HG03457 (cell line): ENCODE data around the gene SERPINA5.

Source experiments
- ATAC-seq: cut with Tn5 transposase; IDR thresholded peaks from one replicate; pipeline ENCODE4 v1.9.1; 2021; ENCODE audit warnings: moderate number of reproducible peaks; ENCODE audit not compliant: unreplicated experiment

Gene SERPINA5, protein sequence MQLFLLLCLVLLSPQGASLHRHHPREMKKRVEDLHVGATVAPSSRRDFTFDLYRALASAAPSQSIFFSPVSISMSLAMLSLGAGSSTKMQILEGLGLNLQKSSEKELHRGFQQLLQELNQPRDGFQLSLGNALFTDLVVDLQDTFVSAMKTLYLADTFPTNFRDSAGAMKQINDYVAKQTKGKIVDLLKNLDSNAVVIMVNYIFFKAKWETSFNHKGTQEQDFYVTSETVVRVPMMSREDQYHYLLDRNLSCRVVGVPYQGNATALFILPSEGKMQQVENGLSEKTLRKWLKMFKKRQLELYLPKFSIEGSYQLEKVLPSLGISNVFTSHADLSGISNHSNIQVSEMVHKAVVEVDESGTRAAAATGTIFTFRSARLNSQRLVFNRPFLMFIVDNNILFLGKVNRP

DNA sequence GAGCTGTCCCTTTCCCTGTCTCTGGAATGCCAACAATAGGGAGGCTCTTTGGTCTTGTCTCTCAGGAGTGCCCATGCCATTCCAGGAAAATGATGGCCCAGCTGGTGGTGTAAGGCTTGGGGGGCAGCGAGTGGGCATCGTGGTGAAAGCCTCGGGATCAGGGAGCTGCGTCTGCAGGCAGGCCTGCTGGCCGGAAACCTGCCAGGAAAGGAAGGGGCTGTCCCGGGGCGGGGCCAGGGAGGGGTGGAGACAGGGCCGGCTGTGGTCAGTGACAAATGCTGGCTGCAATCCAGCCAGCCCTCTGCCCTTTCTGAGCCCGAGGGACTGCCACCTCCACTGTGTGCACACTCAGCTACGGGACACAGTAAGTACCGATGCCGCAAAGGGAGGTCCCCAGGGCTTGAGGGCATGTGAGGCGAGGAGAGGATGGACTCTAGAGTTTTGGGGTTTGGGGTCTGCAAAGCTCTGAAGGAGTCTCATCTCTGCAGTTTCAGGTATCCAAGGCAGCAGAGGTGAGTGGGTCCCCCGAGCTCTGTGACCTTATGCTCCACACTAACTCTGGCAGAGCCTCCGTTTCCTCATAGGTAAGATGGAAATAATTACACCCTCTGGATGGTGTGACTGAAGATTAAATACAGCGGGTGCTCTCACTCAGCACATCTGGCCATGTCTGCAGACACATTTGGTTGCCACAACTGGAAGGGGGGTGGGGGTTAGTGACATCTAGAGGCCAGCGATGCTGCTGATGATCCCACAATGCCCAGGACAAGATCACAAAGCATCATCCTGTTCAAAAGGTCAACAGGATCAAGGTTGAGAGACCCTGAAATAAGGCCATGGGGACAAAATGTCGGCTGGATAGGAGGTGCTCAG, at the start of gene SERPINA5:
Gene SERPINA5, plus strand, starts transcription at position 300 of the 873 bp plus-strand sequence. CDS start 5,937 bp downstream, outside the sequence.
- ATAC-seq = no peak

DNA sequence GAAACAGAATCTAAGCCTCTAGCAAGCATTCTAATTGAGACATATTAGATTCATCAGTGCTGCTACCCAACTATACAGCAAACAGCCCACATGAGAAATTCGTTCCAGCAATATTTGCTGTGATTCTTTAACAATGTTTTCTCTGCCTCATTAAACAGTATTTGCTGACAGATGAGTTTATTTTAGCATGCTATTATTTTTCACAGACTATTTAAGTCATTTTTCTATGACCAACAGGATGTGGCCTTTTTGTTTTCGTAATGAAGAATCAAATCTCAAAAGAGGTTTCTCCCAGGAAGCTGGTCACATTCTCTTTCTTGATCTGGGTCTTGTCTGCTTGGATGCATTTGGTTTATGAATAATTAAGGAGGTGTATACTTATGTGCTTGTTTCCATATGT, 48.8 kb upstream of the SERPINA5 start:
- no peak for ATAC-seq

DNA sequence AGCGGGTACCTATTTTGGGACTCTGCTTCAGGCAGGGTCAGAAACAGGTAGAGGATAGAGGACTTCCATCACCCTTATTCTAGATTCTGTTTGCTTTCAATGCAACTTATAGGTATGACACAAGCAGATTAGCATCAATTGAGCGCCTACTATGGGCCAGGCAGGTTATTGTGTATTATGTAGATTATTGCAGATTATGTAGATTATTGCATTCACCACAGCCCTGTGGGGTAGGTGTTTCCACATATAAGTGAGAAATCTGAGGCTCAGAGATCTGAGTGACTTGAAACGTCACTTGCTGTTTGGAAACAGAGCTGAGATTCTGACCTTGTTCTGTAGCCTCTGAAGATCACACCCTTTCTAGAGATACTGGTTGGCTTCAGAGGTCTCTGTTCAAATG, 45.7 kb upstream of the SERPINA5 start:
- no peak for ATAC-seq

DNA sequence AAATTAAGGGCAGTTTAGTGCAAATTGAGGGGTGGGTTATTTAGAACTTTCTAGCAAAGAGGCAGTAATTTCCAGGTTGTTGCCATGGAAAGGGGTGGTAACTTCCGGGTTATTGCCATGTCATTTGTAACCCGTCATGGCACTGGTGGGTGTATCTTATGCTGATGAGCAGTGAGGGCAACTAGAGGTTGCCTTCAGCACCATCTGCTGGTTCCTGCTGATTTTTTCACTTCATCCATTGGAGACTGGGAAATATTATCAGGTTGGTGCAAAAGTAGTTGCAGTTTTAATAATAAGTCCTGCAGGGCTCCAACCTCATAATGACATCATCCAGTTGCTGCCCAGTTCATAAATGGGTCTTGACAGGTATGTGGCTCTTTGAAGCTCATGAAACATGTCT, 44.4 kb upstream of the SERPINA5 start:
- ATAC-seq = no peak

DNA sequence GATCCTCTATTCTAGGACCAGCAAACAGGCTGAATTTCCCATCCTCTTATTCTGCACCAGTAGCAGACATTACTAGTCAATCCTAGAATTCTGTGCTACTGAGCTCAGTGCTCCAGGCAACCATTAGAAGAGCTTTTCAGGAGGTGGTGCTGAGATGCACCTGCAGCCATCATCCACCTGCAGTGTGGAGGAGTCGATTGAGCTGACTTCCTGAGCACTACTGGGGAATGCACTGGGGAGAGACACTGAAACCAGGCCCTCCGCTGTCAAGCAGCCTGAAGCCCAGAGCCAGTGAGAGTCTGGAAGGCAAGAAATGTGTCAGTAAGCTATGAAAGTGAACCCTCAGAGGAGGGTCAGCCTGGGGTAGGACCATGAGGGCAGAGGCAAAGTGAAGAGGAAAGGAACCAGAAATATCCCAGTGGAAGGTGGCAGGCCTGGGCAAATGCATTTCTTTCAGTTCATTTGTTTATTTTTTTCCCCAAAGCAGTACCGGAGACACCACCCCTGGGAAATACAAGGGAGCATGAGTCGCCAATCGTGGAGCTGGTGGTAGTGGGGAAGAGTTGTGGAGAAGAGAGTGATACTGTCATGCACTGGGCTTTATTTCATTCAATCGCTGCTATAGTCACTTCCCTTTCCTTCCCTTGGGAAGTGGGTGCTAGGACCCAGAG, 43.0 kb upstream of the SERPINA5 start:
- ATAC-seq = no peak

DNA sequence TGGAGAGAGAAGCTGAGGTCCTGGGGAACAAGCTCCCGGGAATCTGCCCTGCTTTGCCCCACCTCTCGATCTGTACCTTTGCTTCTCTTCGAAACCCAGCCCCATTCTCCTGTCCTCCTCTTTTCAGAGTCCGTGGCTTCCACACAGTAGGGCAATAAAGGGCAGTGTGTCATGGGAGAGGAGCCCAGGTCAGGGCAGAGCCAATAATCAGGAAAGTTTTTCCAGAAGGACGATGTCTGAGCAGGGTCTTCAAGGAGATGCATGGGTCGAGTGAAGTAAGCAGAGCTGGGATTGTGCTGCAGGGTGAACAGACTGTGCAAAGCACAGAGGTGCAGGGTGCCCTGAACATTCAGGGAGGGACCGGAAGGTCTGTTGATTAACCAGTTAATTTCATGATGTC, 42.0 kb upstream of the SERPINA5 start:
- ATAC-seq = no peak

DNA sequence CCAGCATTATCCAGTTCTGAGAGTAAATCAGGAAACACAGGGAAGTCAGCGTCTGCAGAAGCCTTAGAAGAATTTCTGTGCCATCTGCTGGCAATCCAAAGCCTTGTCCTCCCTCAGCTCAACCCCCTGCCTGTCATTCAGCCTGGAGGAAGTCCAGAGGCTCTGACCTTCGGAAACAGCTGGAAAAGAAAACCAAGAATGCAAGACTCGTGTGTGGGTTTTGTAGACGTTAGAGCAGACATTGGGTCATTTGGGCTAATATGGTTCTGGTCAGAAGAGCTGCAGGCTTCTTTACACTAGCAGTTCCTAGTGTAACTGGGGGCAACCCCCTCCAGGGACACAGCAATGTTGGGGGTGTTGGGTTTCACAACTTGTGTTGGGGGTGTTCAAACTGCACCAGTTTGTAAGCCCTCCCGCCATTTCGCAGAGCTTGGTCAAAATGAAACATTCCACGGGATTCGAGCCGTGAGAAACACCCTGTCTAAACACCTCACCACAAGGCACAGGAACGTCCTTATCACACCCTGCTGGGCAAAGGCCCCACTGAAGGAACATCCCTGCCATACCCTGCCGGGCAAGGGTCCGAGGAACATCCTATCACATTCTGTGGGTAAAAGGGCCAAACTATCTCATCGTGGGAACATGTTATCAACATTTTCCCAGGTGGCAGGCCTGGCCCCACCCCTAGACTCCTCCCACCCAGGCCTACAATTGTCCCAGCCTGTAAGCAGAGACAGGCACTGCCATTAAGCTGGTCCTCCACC, 41.0 kb upstream of the SERPINA5 start:
- ATAC-seq = no peak

DNA sequence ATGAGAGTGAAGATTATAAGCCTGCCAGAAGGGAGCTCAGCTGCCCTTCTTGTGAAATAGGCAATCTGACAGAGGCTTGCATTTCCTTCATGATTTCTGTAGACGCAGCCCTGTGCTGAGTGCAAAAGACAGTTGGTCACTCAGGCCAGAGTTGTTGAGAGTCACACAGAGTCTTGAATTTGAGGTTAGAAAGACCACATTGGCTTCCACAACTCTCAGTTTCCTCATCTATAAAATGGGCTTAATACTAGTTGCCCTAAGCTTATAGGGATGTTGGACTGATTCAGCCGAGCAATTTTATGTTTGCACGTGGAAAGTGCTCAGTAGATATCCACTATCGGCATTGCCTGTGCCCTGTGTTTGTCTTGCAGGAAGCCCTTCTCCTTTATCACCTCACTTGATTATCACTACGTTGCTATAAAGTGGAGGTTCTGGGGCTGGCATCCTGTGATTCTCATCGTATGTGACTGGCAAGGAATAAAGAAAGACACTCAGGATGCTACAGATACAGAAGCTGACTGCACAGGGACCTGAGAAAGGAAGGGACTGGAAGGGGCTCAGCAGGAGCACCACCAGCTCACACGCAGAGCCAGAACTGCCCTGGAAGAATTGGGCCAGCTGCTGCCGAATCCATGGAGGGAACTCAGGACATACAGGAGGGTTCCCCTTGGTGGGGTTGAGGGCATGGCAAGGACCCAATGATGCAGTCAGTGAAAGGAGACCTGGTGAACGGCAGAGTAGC, 39.8 kb upstream of the SERPINA5 start:
- ATAC-seq = no peak

DNA sequence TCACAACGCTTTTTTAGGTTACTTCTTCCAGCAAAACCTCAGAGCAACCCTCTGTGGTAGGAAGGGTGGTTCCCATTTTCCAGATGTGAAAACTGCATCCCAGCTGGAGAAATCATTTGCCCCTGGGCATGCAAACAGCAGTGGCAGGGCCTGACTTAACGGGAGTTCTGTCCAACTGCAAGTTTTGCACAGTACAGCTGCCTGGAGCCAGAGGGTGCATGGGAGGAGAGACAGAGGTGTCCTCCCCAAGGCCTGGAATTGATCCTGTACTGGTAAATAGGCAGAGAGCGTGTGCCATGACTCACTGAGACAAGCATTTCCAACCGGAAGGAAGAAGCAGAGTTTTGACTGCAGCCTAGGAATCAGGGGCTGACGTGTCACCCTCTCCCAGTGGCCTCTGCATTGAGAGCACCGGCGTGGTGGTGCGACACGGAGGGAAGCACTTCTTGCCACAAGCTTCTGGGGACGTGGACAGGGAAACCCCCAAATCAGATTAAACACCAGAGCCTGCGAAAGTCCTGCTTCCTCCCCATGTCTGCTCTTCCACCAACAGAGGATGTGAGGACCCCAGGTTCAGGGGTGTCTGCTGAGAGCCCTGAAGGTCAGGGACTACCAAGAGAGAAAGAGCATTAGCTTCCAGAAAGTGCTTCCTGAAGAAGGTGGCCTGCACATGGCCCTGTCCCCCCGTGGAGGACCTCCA, 39.0 kb upstream of the SERPINA5 start:
- ATAC-seq = no peak

DNA sequence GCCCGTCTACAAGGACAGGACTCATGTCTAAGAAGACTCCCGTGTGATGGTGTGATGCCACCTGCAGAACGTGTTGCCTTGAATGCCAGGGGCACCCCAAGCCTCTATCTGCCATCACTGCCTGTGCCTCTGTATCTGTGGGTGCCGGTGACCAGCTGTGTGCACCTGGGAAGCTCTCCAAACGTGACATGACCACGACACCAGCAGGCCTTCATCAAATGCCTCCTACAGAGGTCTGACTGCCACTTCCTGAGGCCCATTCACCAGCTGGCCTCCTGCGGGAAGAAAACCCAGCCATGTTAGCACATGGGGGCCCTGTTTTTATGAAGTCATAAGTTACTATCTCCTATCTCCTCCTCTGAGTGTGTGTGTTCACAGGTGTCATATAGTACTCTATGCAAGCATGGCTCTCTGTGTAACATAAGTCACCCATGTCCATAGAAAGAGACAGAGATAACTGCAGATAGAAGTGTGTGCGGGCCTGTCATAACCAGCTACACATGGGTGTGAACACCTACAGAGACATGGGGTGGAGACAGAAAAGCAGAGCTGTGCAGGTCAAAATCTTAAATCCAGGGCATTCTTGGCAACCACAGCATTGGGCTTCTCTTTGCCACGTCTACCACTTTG, 38.3 kb upstream of the SERPINA5 start:
- no peak for ATAC-seq

DNA sequence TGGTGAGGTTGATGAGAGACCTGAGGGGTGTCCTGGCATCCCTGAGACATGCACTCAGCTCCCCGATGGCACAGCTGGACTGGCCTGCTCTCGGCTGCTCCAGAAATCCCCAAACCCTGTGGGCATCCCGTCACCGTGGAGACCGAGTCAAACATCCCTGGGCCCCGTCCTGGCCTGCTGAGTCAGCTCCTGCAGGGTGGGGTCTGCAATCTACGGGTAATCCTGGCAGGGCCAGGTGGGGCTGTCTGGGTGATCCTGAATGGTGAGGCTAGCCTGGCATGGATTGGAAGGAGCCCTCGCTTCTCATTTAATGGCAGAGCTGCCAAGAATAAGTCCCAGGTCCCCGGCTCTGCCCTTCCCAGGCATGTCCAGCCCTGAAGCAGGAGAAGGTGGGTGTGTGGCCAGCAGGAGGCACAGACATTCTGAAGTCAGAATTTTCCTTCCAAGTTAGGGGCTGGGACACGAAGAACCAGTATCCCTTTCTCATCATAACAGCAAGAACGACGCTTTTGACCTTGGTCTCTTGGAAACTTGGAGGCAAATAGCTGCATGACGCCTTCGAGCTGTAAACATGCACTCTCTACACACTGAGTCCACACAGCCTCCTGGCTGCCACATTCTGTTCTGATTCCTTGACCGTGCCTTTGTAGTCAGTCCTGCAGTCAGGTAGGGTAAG, 37.6 kb upstream of the SERPINA5 start:
- ATAC-seq = no peak

DNA sequence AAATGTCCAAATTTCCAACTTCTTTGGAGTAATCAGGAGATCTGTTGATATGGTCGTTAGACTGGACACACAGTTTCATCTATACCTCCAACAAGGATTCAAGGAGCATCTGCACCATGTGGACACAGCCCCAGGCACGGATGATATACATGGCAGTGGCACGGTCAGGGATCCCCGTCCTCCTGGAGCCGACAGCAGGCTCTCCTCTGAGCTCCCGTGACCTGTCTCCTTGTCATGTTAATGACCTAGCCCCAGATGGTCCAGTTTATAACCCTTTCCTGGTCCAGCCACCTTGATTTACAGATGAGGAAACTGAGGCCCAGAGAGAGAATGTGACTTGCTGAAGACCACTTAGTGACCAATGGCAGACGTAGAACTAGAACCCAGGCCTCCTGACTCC, 36.5 kb upstream of the SERPINA5 start:
- ATAC-seq = no peak

DNA sequence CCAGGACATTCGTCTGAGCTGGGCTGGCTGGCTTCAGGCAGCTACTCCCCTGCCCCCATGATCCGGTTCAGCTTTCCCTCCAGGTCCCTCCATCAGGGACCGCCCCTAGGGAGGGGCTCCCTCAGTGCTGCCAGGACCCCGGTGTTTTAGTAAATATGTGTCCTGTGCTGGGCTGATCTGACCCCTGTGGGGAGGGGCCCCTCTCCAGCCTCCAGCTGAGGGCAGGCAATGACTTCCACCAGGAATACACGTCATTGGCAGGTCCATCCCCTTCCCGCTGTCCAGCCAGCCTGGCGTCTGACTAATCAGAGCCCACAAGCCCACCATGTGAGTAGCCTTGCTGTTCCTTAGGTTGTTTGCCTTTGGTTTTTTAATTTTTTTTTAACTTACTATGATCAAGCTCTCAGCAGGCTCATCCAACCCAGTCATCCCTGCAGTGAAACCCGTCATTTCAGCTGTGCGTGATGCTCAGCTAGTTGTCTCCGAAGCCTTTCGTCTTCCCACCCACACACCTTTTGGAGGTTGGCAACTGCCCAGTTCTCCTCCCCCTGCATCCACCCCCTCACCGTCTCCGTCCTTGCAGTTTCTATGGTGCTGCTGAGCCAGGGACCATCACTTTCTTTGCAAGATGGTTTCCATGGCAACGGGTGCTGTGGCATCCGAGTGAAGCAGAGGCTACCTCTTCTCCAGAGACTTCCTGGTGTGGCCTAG, 35.9 kb upstream of the SERPINA5 start:
- no peak for ATAC-seq

DNA sequence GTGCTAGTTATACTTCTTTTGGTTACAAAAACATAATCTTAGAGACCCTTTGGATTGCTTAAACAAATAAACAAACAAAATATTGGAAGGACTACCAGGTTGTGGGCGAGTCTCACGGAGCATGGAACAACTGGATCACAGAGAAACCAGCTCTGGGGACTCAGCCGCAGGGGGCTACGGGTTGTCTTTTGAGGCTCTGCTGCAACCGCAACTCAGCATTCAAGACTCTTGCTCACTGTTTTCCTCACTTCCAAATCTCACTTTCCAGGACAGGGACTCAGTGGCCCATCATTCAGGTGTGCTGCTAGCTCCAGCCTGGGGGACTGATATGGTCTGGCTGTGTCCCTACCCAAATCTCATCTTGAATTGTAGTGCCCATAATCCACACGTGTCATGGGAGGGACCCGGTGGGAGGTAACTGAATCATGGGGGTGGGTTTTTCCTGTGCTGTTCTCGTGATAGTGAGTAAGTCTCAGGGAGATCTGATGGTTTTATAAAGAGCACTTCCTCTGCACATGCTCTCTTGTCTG, 34.0 kb upstream of the SERPINA5 start:
- ATAC-seq = no peak

DNA sequence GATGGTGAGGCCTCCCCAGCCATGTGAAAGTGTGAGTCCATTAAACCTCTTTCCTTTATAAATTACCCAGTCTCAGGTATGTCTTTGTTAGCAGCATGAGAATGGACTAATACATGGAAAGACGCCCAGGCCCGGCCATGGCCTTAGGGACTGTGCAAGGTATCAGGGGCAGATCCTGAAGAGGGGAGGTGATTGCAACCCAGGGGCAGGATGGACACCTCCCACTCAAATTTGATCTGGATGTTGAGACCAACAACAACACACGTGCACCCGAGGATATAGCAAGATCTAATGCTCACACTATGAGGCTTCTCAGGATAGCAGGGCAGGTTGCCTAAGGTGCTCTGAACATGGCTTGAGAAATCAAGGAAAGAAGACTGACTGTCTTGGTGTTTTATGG, 33.5 kb upstream of the SERPINA5 start:
- ATAC-seq = no peak

DNA sequence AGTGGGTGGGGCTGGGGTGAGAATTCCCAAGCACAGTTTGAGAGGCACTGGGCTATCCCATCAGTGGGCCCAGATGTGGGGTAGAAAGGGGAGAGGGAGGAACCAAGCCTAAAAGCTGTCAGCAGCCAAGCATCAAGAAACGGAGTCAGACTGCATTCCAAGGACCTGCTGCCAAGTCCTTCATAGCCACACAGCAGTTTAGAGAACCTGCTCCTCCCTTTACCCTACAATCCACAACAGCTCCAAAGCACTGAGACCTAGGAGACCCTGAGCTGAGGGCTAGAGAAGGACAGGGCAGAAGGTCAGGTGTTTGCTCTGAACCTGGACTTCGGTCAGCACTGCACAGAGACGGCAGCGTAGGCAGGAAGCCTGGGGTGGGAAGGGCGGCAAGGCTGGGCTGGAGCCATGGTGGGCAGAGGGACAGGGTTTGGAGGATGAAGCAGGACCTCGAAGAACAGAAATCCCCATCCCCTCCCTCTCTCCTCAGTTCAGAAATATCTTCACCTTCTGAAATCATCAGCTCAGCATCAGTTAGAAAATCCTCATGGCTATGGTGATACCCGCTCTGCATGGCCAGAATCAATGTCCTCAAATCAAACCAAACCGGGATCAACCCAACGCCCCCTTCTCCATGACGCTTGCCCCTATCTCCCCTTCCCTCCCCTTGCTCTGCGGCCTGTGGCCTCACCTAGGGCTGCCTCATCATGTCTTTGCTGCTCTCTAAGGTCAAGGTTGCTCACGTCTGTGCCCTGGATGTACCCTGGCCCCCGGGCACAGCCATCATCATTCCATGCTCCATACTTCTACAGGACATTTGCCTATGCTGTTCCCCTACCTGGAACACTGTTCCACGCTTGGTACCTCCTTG, 32.9 kb upstream of the SERPINA5 start:
- no peak for ATAC-seq
